Thymus (tissue), 11 donors: ENCODE results near the gene DNER. TPM values are rescaled to one million over a fixed set of nuclear protein-coding genes. Genes with fewer than 3 reads are reported as not detected.

Experiments
- DNase-seq, 9 donors: peaks; one replicate each; pipeline ENCODE4 v3.0.0-alpha.2; 2013; ENCODE audit warnings: low spot score in 9 of 9, low read depth in 6 of 9, missing footprints in 1 of 9
- H3K27ac ChIP-seq, 2 donors: one replicate each; pipeline ENCODE4 v1.5.1; 2013; ENCODE audit warnings: control low read depth in 1 of 2, low read depth in 1 of 2, low read length in 1 of 2, mild to moderate bottlenecking in 1 of 2, moderate library complexity in 1 of 2
- H3K27me3 ChIP-seq, 2 donors: one replicate each; pipeline ENCODE4 v1.5.1; 2013; ENCODE audit warnings: low read length in 1 of 2; ENCODE audit not compliant: control insufficient read depth in 2 of 2, insufficient read depth in 1 of 2
- H3K36me3 ChIP-seq, 2 donors: one replicate each; pipeline ENCODE4 v1.5.1; 2013; ENCODE audit warnings: low read length in 1 of 2, mild to moderate bottlenecking in 1 of 2, moderate library complexity in 1 of 2; ENCODE audit not compliant: control insufficient read depth in 2 of 2, insufficient read depth in 2 of 2
- H3K4me1 ChIP-seq, 2 donors: one replicate each; pipeline ENCODE4 v1.5.1; 2013; ENCODE audit warnings: low read length in 2 of 2; ENCODE audit not compliant: control insufficient read depth in 2 of 2, insufficient read depth in 2 of 2
- H3K4me3 ChIP-seq, 2 donors: one replicate each; pipeline ENCODE4 v1.5.1; 2013; ENCODE audit warnings: low read length in 2 of 2, control low read depth in 1 of 2, mild to moderate bottlenecking in 1 of 2
- H3K9me3 ChIP-seq, 2 donors: one replicate each; pipeline ENCODE4 v1.5.1; 2013; ENCODE audit warnings: low read length in 1 of 2, mild to moderate bottlenecking in 1 of 2; ENCODE audit not compliant: control insufficient read depth in 2 of 2, insufficient read depth in 1 of 2
- WGBS: extraction: QIAGEN DNeasy Blood & Tissue Kit; methylation state at CpG from one replicate; pipeline ENCODE4 v1.1.7; 2013; 5-methylcytosine and 5-hydroxymethylcytosine counted together
- polyA plus RNA-seq: library from polyadenylated mRNA; stranded (reverse); fragments of 200-250 nt; gene quantifications from one replicate; pipeline ENCODE4 v1.2.3, GENCODE V29; 2013
- total RNA-seq: library from RNA; stranded (reverse); fragments of 120-200 nt; gene quantifications from one replicate; pipeline ENCODE4 v1.2.4, GENCODE V29; 2013
- donor health status: healthy.

DNER gene
- total and polyA plus RNA-seq, 2 donors: 0.09 to 0.59 TPM

DNA sequence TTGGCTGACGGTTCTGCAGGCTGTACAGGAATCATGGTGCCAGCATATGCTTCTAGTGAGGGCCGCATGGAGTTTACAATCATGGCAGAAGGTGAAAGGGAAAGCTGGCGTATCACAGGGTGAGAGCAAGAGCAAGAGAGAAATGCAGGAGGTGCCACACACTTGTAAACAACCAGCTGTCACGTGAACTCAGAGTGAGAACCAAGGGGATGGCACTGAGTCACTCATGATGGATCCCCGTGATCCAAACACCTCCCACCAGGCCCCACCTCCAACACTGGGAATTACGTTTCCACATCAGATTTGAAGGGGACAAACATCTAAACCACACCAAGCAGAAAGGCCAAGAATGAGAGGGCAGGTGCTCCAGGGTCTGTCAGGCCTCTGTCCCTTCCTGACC lies 258.3 kb downstream of the DNER start:
- 94% methylated on average over 6 of the region's 6 CpGs for WGBS
- no peaks in the 10 kb centered on the region for H3K4me1 ChIP-seq
- no peak for DNase-seq
- H3K27ac ChIP-seq: no peak overlapping the region
- no peaks in the 10 kb centered on the region for H3K27me3 ChIP-seq
- no peaks in the 10 kb centered on the region for H3K9me3 ChIP-seq
- H3K4me3 ChIP-seq: no peak overlapping the region
- H3K36me3 ChIP-seq: no peaks in the 10 kb centered on the region

- no peaks in the 10 kb centered on the region for H3K36me3 ChIP-seq
- 68% methylated on average over 7 of the region's 7 CpGs for WGBS
- H3K27me3 ChIP-seq: no peaks in the 10 kb centered on the region
- no peak overlapping the region for H3K27ac ChIP-seq
- no peaks in the 10 kb centered on the region for H3K9me3 ChIP-seq
- no peak overlapping the region for H3K4me3 ChIP-seq
- no peak for DNase-seq
- H3K4me1 ChIP-seq: no peaks in the 10 kb centered on the region
These were observed 259.3 kb downstream of the DNER start for GRCh38 chr2:229454934-229455631.

DNA sequence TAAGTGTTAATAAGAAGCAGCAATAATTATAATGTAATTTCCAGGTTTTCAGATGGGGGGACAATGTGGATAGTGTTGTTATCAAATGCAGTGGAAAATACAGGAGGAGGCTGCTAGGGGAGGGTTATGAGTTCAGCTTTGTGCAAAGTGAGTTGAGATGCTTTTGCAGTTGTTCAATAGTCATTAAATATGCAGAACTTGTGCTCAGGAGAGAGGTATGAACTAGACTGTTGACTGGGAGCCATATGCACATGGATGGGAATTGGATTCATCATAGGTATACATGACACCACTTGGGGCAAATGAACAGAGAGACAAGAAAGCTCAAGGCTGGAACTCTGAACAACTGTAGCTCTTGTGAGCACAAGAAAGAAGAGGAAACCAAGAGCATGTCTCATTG lies 261.1 kb downstream of the DNER start:
- H3K27me3 ChIP-seq: no peaks in the 10 kb centered on the region
- H3K4me3 ChIP-seq: no peak overlapping the region
- H3K9me3 ChIP-seq: no peaks in the 10 kb centered on the region
- no peaks in the 10 kb centered on the region for H3K4me1 ChIP-seq
- H3K27ac ChIP-seq: no peak overlapping the region
- DNase-seq: no peak
- no peaks in the 10 kb centered on the region for H3K36me3 ChIP-seq

DNA sequence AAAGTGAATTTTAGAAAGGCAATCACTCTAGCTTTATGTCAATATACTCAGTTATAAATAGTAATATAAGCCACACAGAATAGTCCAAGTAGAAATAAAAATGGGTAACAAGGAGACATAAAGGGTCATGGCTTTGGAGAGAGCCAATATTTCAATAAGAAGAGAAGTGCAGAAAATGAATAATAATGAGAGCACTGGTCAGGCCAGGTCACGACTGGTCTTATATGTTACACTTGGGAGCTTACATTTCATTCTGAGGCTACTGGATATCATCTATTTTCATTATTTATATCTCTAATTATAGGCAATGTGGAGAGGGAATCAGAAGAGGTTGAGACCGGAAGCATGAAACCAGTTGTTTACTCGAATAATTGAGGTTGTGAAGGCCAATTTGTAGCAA lies 262.5 kb downstream of the DNER start:
- 93% methylated on average over 3 of the region's 3 CpGs for WGBS
- Histone ChIP-seq H3K36me3 (no peaks in the 10 kb centered on the region), H3K4me3 (no peak overlapping the region), H3K27ac (no peak overlapping the region), H3K9me3 (no peaks in the 10 kb centered on the region), H3K4me1 (no peaks in the 10 kb centered on the region), H3K27me3 (no peaks in the 10 kb centered on the region)
- DNase-seq: no peak

GRCh38 chr2:229447227-229447626 lies 267.1 kb downstream of the DNER start:
- 96% methylated on average over 12 of the region's 12 CpGs for WGBS
- Histone ChIP-seq H3K9me3 (no peaks in the 10 kb centered on the region), H3K36me3 (no peaks in the 10 kb centered on the region), H3K4me1 (no peaks in the 10 kb centered on the region), H3K27ac (no peak overlapping the region), H3K4me3 (no peak overlapping the region), H3K27me3 (no peaks in the 10 kb centered on the region)
- no peak for DNase-seq

- no peak for DNase-seq
- no peak overlapping the region for H3K27ac ChIP-seq
- no peaks in the 10 kb centered on the region for H3K4me1 ChIP-seq
- no peaks in the 10 kb centered on the region for H3K9me3 ChIP-seq
- H3K36me3 ChIP-seq: no peaks in the 10 kb centered on the region
- 91% methylated on average over 6 of the region's 6 CpGs for WGBS
- no peaks in the 10 kb centered on the region for H3K27me3 ChIP-seq
- H3K4me3 ChIP-seq: no peak overlapping the region
These were observed 268.0 kb downstream of the DNER start for GRCh38 chr2:229446350-229446749.

DNA sequence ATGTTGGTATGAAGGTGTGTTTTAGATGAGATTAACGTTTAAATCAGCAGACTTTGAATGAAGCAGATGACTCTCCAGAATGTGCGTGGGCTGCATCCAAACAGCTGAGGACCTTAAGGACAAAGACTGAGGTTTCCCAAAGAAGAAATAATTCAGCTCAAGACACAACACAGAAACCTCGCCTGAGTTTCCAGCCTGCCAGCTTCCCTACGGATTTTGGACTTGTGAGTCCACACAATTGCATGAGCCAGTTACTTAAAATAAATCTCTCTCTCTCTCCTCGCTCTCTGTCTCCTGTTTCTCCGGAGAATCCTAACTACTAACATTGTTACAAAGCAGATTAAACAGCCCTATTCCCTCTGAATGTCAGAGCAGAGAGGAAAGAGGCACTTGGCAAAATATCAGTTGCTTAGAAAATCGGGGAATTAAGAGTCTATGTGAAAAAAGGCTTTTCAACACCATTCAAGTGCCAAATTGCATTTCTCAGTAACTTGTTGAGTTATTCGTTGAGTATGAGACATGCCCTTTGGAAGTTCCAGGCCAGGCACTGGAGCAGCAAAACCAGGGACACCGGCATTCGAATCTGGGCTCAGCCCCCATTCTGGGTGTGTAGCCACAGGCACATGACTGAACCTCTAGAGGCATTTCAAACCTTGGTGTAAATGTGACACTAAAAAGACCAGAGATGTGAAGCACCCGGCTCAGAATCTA lies 268.7 kb downstream of the DNER start:
- no peaks in the 10 kb centered on the region for H3K36me3 ChIP-seq
- H3K9me3 ChIP-seq: no peaks in the 10 kb centered on the region
- H3K27ac ChIP-seq: no peak overlapping the region
- DNase-seq: no peak
- no peaks in the 10 kb centered on the region for H3K27me3 ChIP-seq
- H3K4me1 ChIP-seq: no peaks in the 10 kb centered on the region
- no peak overlapping the region for H3K4me3 ChIP-seq
- 87% methylated on average over 11 of the region's 11 CpGs for WGBS

DNA sequence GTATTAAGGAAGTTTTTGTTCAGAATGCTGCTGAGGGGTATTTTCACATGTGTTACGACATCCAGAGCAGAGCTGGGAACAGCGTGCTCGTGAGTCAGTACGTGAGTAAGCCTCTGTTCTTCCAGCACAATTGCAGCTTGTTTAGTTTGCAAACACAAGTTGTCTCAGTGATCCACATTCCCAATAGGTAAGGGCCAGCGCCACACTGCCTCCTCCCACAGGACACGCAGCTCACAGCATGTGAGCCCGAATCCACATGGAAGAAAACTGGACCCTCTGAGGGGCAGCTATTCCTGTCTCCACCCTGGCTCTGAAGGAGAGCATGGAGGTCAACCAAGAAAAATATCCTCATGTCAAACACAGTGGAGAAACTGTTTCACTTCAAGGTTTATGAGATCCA lies 269.3 kb downstream of the DNER start:
- H3K27me3 ChIP-seq: no peaks in the 10 kb centered on the region
- no peaks in the 10 kb centered on the region for H3K4me1 ChIP-seq
- no peaks in the 10 kb centered on the region for H3K36me3 ChIP-seq
- WGBS: 96% methylated on average over 7 of the region's 7 CpGs
- no peak overlapping the region for H3K4me3 ChIP-seq
- no peaks in the 10 kb centered on the region for H3K9me3 ChIP-seq
- no peak for DNase-seq
- no peak overlapping the region for H3K27ac ChIP-seq

DNA sequence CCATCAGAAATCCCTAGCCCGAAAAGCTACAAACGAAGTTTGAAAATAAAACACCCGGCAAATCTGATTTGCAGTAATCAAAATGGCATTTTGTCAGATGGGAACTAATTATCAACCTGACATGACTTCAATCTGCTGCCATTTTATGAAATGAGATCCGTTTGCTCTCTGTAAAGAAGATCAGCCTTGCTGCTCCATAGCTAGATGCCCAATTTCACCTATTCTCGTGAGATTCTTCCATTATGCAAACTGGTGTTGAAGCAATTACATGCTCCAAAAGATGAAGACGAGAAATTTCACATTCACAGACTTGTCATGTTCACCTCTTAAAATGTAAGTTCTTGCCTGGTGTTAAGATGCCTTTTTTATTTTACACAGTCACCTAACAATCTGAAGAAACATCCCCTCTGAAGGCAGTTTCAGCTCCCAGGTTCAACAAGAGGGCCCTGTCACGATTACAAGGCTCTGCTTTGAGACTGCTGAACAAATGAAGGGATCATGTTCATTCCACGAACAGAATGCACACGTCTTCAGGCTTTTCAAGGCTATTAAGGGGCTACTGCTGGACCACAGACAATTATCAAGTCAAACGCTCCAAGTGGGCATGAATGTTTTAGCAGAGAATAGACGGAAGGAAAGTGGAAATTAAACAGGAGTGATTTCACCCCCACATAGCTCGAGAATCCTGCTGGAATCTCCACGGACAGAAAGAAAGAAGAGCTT lies 270.6 kb downstream of the DNER start:
- H3K9me3 ChIP-seq: no peaks in the 10 kb centered on the region
- H3K4me3 ChIP-seq: no peak overlapping the region
- no peaks in the 10 kb centered on the region for H3K27me3 ChIP-seq
- H3K4me1 ChIP-seq: no peaks in the 10 kb centered on the region
- DNase-seq: no peak
- H3K36me3 ChIP-seq: no peaks in the 10 kb centered on the region
- WGBS: 85% methylated on average over 13 of the region's 13 CpGs
- H3K27ac ChIP-seq: no peak overlapping the region
